ENCODE data around the gene NINL. TPM values are rescaled to one million over a fixed set of nuclear protein-coding genes. Genes with fewer than 3 reads are reported as not detected.

Gene NINL
- total RNA-seq, 1 donor from 2014 or later = 10.7 TPM

DNA sequence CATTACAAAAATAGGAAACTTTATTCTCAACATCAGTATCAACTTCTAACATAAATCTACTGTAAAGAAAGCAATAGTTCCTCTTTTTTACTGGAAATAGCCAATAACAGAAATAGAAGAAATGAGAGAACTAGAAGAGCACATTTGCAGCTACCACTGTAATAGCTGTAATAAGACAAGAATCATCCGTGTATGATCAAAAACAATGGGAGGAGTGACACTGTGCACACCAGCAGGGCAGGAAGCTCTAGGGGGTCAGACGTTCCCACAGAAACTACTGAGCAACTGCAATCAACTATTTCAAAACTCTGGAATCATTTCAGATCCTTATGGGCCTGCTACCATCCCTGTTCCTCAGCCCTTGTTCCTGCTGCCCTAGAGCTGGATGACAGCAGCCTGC lies 43.7 kb downstream of the NINL start:
- intact Hi-C loops (cut with DNase I) = no loop called here
- ATAC-seq (ENCODE audit: poor library complexity) (no peak), DNase-seq (no peak)

GRCh38 chr20:25539742-25540672 lies 45.3 kb downstream of the NINL start:
- peak; percentile 84 for ATAC-seq (ENCODE audit: poor library complexity)
- DNase-seq = peak; percentile 49
- intact Hi-C loops (cut with DNase I) = no loop called here

- DNase-seq = no peak
- ATAC-seq (ENCODE audit: poor library complexity) = peak; percentile 70
Measured at GRCh38 chr20:25538838-25539665, 46.3 kb downstream of the NINL start.

DNA sequence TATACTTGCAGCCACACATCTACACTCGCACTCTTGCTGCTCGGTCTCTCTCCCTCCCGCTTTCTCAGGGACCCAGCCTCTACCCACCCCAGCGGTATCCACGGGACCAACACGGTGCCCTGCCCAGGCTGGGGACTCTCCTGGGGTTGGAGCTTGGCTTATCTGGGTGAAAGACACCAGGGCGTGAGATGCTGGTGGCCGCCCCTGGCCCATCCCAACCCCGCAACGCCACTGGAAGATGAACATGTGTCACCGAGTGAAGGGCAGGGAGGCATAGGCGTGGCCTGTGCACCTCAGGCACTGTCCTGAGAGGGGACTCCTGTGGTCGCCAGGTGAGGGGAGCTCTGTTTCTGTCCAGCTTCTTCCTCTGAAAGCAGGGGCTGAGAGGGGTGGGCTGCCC lies 47.4 kb downstream of the NINL start:
- intact Hi-C loops (cut with DNase I) = no loop called here
- DNase-seq (no peak), ATAC-seq (ENCODE audit: poor library complexity) (no peak)

More at GRCh38 chr20:25538838-25539665, 46.3 kb downstream of the NINL start:
- intact Hi-C loops (cut with DNase I) = no loop called here

DNA sequence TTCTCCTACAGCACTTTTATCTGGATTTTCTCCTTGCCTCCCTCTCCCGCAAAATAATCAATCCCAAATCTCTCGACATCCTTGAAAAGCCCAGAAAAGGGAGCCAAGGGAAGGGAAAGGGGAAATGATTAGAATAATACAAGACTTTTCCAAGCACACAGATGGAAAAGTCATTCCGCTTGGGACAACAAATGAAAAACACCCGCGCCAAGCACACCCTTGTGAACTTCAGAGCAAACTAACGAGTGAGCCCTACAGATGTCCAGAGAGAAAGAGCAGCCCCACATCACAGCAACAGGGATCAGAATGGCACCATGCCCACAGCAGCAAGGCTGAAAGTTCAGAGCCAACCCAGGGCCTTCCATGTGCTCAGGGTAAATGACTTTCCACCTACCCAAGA lies 49.6 kb downstream of the NINL start:
- no peak for ATAC-seq (ENCODE audit: poor library complexity)
- no peak for DNase-seq
- intact Hi-C loops (cut with DNase I) = no loop called here

DNA sequence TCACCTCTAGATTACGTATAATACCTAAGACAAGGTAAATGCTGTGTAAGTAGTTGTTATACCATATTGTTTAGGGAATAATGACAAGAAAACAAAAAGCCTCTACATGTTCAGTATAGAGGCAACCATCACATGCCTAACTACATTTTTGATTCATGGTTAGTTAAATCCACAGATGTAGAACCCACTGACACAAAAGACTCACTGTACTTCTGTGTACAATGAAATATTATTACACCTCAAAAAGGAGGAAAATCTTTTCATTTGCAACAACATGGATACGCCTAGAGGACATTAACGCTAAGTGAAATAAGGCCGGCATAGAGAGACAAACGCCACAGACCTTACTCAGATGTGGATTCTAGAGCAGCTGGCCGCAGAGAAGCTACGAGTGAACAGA lies 50.5 kb downstream of the NINL start:
- ATAC-seq (ENCODE audit: poor library complexity) = no peak
- DNase-seq = no peak
- intact Hi-C loops (cut with DNase I) = no loop called here

DNA sequence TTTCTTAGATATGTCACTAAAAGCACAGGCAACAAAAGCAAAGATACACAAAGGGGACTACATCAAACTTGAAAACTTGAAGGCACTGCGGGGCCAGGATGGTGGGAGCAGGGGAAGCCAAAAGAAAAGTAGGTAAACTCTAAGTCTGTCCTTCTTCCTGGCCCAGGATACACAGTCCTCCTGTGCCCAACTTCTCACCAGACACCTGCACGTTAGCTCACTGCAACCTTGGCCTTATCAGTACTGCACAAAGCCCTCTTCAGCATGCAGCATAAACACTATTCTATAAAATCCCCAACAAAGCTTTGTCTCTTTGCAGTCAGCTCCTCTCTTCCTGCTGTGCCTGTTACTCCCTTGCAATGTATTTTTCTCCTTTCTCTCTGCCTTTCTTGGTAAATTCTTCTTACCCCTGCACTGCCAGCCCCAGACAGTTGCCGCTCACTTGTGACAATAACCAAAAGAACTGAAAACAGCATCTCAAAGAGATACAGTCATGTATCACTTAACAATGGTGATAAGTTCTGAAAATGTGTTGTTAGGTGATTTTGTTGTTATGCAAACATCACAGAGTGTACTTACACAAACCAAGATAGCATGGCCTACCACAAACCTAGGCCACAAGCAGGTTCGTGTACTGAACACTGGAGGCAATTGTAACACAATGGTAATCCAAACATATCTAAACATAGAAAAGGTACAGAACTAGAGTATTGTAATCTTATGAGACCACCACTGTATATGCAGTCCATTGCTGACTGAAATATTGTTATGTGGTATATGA lies 51.2 kb downstream of the NINL start:
- peak; percentile 45 for ATAC-seq (ENCODE audit: poor library complexity)
- no peak for DNase-seq
- intact Hi-C loops (cut with DNase I) = no loop called here

- intact Hi-C loops (cut with DNase I) = no loop called here
- DNase-seq (no peak), ATAC-seq (ENCODE audit: poor library complexity) (peak; percentile 25)
Measured at GRCh38 chr20:25532971-25533391, 52.4 kb downstream of the NINL start.

DNA sequence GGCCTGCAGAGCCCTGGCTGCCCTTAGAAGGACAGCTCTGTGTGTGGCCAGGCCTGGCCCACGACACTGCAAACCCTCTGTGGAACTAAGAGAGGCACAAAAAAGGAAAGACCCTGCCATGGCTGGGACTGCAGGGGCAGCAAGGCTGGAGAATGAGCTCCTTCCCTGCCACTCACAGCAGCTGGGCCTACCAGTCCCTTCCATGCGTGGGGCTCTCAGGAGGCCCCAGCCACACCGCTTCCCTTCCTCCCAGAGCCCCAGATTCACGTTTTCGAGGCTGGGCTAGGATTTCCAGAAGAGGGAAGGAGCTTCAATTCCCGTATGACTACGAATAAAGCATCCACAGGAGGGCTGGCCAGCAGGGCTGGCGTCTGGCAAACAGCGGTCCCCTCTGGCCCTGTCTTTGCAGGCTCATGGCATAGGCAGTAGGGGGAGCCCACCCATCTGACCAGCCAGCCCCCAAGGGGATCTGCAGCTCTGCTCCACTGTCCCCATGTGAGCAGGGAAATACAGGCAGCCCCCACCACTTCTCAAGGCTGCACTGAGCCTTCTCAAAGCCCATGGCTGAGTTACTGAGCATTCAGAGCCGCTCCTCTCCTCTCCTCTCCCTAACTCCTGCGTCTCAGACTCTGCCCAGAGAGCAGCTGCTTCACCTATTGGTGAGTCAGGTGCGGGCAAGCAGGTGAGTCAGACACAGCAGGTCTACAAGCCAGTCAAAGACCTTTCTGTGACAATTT lies 53.1 kb downstream of the NINL start:
- peak; percentile 31 for ATAC-seq (ENCODE audit: poor library complexity)
- no peak for DNase-seq
- intact Hi-C loops (cut with DNase I) = no loop called here

- ATAC-seq (ENCODE audit: poor library complexity) (no peak), DNase-seq (no peak)
- intact Hi-C loops (cut with DNase I) = no loop called here
Measured at GRCh38 chr20:25529295-25529951, 55.9 kb downstream of the NINL start.

- no peak for DNase-seq
- intact Hi-C loops (cut with DNase I) = no loop called here
- ATAC-seq (ENCODE audit: poor library complexity) = no peak
Measured at GRCh38 chr20:25527949-25528348, 57.4 kb downstream of the NINL start.

GRCh38 chr20:25526446-25526845 lies 58.9 kb downstream of the NINL start:
- no peak for DNase-seq
- intact Hi-C loops (cut with DNase I) = no loop called here
- no peak for ATAC-seq (ENCODE audit: poor library complexity)

DNA sequence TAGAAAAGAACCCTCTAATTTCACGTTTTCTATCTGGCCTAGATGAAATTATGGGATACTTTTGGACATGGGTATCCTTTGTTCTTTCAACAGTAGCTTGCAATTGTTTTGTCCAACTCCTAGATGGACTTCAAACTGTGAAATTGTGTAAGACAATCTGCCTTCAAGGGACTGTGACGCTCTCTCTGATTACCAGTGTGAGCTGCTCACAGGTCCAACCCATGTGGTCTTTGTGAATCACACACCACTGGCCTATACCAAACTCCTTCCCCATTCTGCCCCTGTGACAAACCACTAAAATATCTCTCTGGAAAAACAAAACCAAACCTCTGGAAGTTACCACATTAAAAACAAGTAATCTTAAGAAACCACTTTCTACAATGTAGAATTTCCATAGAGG lies 59.5 kb downstream of the NINL start:
- no peak for ATAC-seq (ENCODE audit: poor library complexity)
- intact Hi-C loops (cut with DNase I) = no loop called here

GRCh38 chr20:25525295-25525694 lies 60.0 kb downstream of the NINL start:
- ATAC-seq (ENCODE audit: poor library complexity) (no peak), DNase-seq (no peak)
- intact Hi-C loops (cut with DNase I) = no loop called here

More for the DNA sequence above, 59.5 kb downstream of the NINL start:
- no peak for DNase-seq

GRCh38 chr20:25521382-25521781 lies 63.9 kb downstream of the NINL start:
- no peak for DNase-seq
- ATAC-seq (ENCODE audit: poor library complexity) = no peak
- intact Hi-C loops (cut with DNase I) = no loop called here

- ATAC-seq (ENCODE audit: poor library complexity) = no peak
- DNase-seq = no peak
- intact Hi-C loops (cut with DNase I) = no loop called here
Measured at GRCh38 chr20:25517124-25517523, 68.2 kb downstream of the NINL start.

- intact Hi-C loops (cut with DNase I) = no loop called here
- no peak for ATAC-seq (ENCODE audit: poor library complexity)
- DNase-seq = no peak
Measured at GRCh38 chr20:25514747-25515340, 70.5 kb downstream of the NINL start.

Measured in Right ventricle myocardium superior (tissue), 1 donor.